GM12878 (cell line): ENCODE results near the gene MARCKSL1. TPM values are rescaled to one million over a fixed set of nuclear protein-coding genes. Genes with fewer than 3 reads are reported as not detected.

Experiments
- ATAC-seq: fragments of 200-7000 bp; cut with Tn5 transposase; 3 replicates; pipeline ENCODE4 v1.9.1; 2020; ENCODE audit warnings: mild to moderate bottlenecking, moderate library complexity
- BruUV-seq: library from RNA; stranded (reverse); fragments of 400-500 nt; replicated peaks from 2 replicates; lab custom pipeline; 2021; lab: Mats Ljungman, UMichigan
- CTCF ChIA-PET: fragments of 300-600 bp; sonication (Branson Sonifier 250); formaldehyde crosslinking; extraction: SDS; loops from one replicate; lab custom pipeline; 2021; ENCODE audit warnings: inconsistent platforms; lab: Yijun Ruan, JAX
- POLR2A ChIA-PET: fragments of 350-600 bp; formaldehyde crosslinking; extraction: SDS; loops from one replicate; lab custom pipeline; 2021; ENCODE audit warnings: inconsistent platforms; lab: Charles Lee
- RAD21 ChIA-PET: fragments of 300-600 bp; sonication (Branson Sonifier 250); formaldehyde crosslinking; loops from one replicate; lab custom pipeline; 2023; ENCODE audit warnings: antibody characterized with exemption; ENCODE audit not compliant: unreplicated experiment; lab: Charles Lee
- SMC1A ChIA-PET: fragments of 300-600 bp; sonication (Branson Sonifier 250); formaldehyde crosslinking; loops from one replicate; lab custom pipeline; 2023; ENCODE audit not compliant: unreplicated experiment, uncharacterized antibody; lab: Charles Lee
- DNase-seq: peaks from one replicate; pipeline ENCODE4 v3.0.0-alpha.2; 2011; ENCODE audit warnings: low read depth, low spot score
- FAIRE-seq: peaks from 3 replicates; lab custom pipeline; 2011; peaks lifted over from hg19 to GRCh38; lab: Jason Lieb, UNC
- H2AFZ ChIP-seq: 2 replicates; pipeline ENCODE4 v1.6.0; 2011; ENCODE audit warnings: low read depth, low read length, control low read depth; ENCODE audit not compliant: control insufficient read depth
- H3K27ac ChIP-seq: 2 replicates; pipeline ENCODE4 v1.5.1; 2011; ENCODE audit warnings: control low read depth; ENCODE audit not compliant: control insufficient read depth, insufficient read depth
- H3K27me3 ChIP-seq, 2 experiments: replicated peaks in 1 of 2; 2 replicates each; pipeline versions ENCODE4 v1.6.0 to v1.6.1; 2011; ENCODE audit warnings: low read length in 1 of 2; ENCODE audit not compliant: control insufficient read depth in 2 of 2, insufficient read depth in 2 of 2
- H3K36me3 ChIP-seq, 2 experiments: 2 replicates each; pipeline ENCODE4 v1.5.1; 2011; ENCODE audit warnings: low read length in 1 of 2; ENCODE audit not compliant: control insufficient read depth in 2 of 2, insufficient read depth in 2 of 2
- H3K4me1 ChIP-seq: 2 replicates; pipeline ENCODE4 v1.6.1; 2011; ENCODE audit warnings: mild to moderate bottlenecking, low read length, moderate library complexity, mixed read lengths; ENCODE audit not compliant: control insufficient read depth, insufficient read depth
- H3K4me2 ChIP-seq: 2 replicates; pipeline ENCODE4 v1.6.0; 2011; ENCODE audit warnings: control low read depth; ENCODE audit not compliant: control insufficient read depth, insufficient read depth
- H3K4me3 ChIP-seq: fragments of 200-600 bp; sonication (generic); 2 replicates; pipeline ENCODE4 v1.5.1; 2016
- H3K79me2 ChIP-seq: 2 replicates; pipeline ENCODE4 v1.6.0; 2011; ENCODE audit warnings: low read length; ENCODE audit not compliant: control insufficient read depth, insufficient read depth
- H3K9ac ChIP-seq: 2 replicates; pipeline ENCODE4 v1.8.0; 2011; ENCODE audit warnings: low read length, control low read depth, mixed read lengths; ENCODE audit not compliant: control insufficient read depth, insufficient read depth
- H3K9me3 ChIP-seq: replicated peaks from 3 replicates; pipeline ENCODE4 v1.5.1; 2011; ENCODE audit warnings: mild to moderate bottlenecking, low read length; ENCODE audit not compliant: control insufficient read depth, insufficient read depth
- H4K20me1 ChIP-seq: 2 replicates; pipeline ENCODE4 v1.6.0; 2011; ENCODE audit not compliant: control insufficient read depth, insufficient read depth
- CBX3 ChIP-seq: fragments of 200-600 bp; sonication (generic); IDR thresholded peaks from 2 replicates; pipeline ENCODE4 v1.6.1; 2016; ENCODE audit warnings: low read depth, borderline replicate concordance
- CEBPB ChIP-seq, 2 experiments: fragments of 150-350 bp in 1 of 2; IDR thresholded peaks; 2 replicates each; pipeline ENCODE4 v1.6.1; 2012 to 2014; ENCODE audit warnings: low read depth in 2 of 2, low read length in 2 of 2, borderline replicate concordance in 1 of 2, inconsistent platforms in 1 of 2
- CHD2 ChIP-seq: IDR thresholded peaks from 2 replicates; pipeline ENCODE4 v1.6.1; 2011; ENCODE audit warnings: low read depth, low read length, improper control_type of control experiment, borderline replicate concordance
- EGR1 ChIP-seq, 2 experiments: IDR thresholded peaks; 1 replicate in 1 of 2; 2 replicates in 1 of 2; pipeline ENCODE4 v1.6.1; 2011 to 2012; ENCODE audit warnings: low read depth in 2 of 2, low read length in 2 of 2, borderline replicate concordance in 1 of 2, mild to moderate bottlenecking in 1 of 2, moderate library complexity in 1 of 2
- EZH2 ChIP-seq: IDR thresholded peaks from 2 replicates; pipeline ENCODE4 v1.6.1; 2012; ENCODE audit warnings: low read depth, mild to moderate bottlenecking, control low read depth, inconsistent platforms, low read length, borderline replicate concordance; ENCODE audit not compliant: control insufficient read depth
- PBX3 ChIP-seq: IDR thresholded peaks from 2 replicates; pipeline ENCODE4 v1.6.1; 2011; ENCODE audit warnings: mild to moderate bottlenecking, low read depth, low read length, moderate library complexity; ENCODE audit not compliant: insufficient replicate concordance
- SMC3 ChIP-seq: IDR thresholded peaks from 2 replicates; pipeline ENCODE4 v1.6.1; 2011; ENCODE audit warnings: low read length, improper control_type of control experiment, borderline replicate concordance
- WGBS: methylation state at CpG from one replicate; pipeline ENCODE4 v1.1.6; 2016; ENCODE audit warnings: low lambda C conversion rate; ENCODE audit not compliant: insufficient replicate concordance, insufficient coverage; ENCODE audit errors: missing lambda C conversion rate; 5-methylcytosine and 5-hydroxymethylcytosine counted together
- in situ Hi-C: fragments of 300-500 bp; cut with MboI; formaldehyde crosslinking; loops from 9 replicates; pipeline ENCODE4 v1.14.3; 2018; ENCODE audit warnings: mixed read lengths
- intact Hi-C: fragments of 100-400 bp; cut with micrococcal nuclease; formaldehyde crosslinking; loops from one replicate; pipeline ENCODE4 v1.14.2; 2022; ENCODE audit not compliant: unreplicated experiment
- polyA plus RNA-seq, 11 experiments: library from polyadenylated mRNA; depleted of rRNA in 4 of 11; unstranded in 6 of 11; stranded (reverse) in 5 of 11; fragments of >200 nt; fragmentation: Nextera tagmentation in 4 of 11; fragmentation: Illumina TruSeq in 1 of 11; extraction: Ambion mirVana in 4 of 11; extraction: Trizol in 1 of 11; gene quantifications; 1 replicate in 1 of 11; 2 replicates in 10 of 11; pipeline versions ENCODE4 v1.2.1 to v1.2.3, GENCODE V29; 2011 to 2016; ENCODE audit warnings: inconsistent platforms in 2 of 11, missing spikeins in 2 of 11, low read depth in 1 of 11
- total RNA-seq, 4 experiments: library from RNA; depleted of rRNA in 3 of 4; stranded (reverse); fragments of >200 nt in 3 of 4; fragmentation: Illumina TruSeq in 1 of 4; extraction: Trizol in 1 of 4; gene quantifications; 2 replicates each; pipeline versions ENCODE4 v1.2.1 to v1.2.3, GENCODE V29; 2013 to 2021
- TF ChIP-seq, protein P1 (sequence below): fragments of 450-650 bp; IDR thresholded peaks from 2 replicates; pipeline ENCODE4 v1.6.1; 2016; ENCODE audit warnings: mild to moderate bottlenecking

The MARCKSL1 gene
- total and polyA plus RNA-seq, 10 of the 15 experiments (the other 5 are each of a cell fraction or from before 2014, with no cell fraction given) = 14.5 to 225 (median 158) TPM

- Histone ChIP-seq H4K20me1 (no peaks in the 10 kb centered on the region), H3K27ac (peak overlapping the region; percentile 81), H2AFZ (no peak overlapping the region; the same call in 1 of the 2 replicates), H3K79me2 (peaks cover 18% of the 10 kb centered on the region), H3K9ac (peak overlapping the region; percentile 64; the same call in 1 of the 2 replicates)
- intact Hi-C loops (no loop called here), in situ Hi-C loops (no loop called here)
- ATAC-seq = no peak
- FAIRE-seq = no peak
- SMC1A ChIA-PET = interaction anchor here (3.3 kb wide), 1 partner anchor 62 kb away, joined by 10 read pairs; no protein-coding TSS in a partner anchor
- CTCF ChIA-PET = interaction anchor here (1.6 kb wide), 1 partner anchor 21 kb away, joined by 4 read pairs; no protein-coding TSS in a partner anchor
- WGBS = 84% methylated on average over 14 of the region's 14 CpGs
- TF ChIP-seq CBX3 (no peak), EZH2 (no peak), CEBPB (IDR thresholded peaks at IDR 0.05; ENCODE audit: borderline replicate concordance in 1 of 2, low read depth in 2 of 2, low read length in 2 of 2) (no peak), EGR1 (IDR thresholded peaks at IDR 0.05; ENCODE audit: borderline replicate concordance in 1 of 2, low read depth in 2 of 2, low read length in 2 of 2) (no peak), CHD2 (no peak), PBX3 (no peak), SMC3 (no peak)
- TF ChIP-seq, protein P1, sequence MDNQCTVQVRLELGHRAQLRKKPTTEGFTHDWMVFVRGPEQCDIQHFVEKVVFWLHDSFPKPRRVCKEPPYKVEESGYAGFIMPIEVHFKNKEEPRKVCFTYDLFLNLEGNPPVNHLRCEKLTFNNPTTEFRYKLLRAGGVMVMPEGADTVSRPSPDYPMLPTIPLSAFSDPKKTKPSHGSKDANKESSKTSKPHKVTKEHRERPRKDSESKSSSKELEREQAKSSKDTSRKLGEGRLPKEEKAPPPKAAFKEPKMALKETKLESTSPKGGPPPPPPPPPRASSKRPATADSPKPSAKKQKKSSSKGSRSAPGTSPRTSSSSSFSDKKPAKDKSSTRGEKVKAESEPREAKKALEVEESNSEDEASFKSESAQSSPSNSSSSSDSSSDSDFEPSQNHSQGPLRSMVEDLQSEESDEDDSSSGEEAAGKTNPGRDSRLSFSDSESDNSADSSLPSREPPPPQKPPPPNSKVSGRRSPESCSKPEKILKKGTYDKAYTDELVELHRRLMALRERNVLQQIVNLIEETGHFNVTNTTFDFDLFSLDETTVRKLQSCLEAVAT = peak; percentile 78
- TF ChIP-seq, all 136 proteins: peak for 1
- DNase-seq = no peak
- peaks cover 60% of the 10 kb centered on the region for H3K4me1 ChIP-seq
- no peak overlapping the region for H3K4me3 ChIP-seq
- no peaks in the 10 kb centered on the region for H3K36me3 ChIP-seq
- peak overlapping the region; percentile 78 for H3K4me2 ChIP-seq
- ChIA-PET POLR2A (interaction anchor here (1.7 to 3.8 kb wide), 4 partner anchors 13 to 56 kb away, joined by 5 to 46 read pairs (median 16); partner anchors contain the start of gene BSDC1), RAD21 (interaction anchor here (1.6 kb wide), 1 partner anchor 56 kb away, joined by 3 read pairs; the partner anchor contains the start of gene BSDC1)
- no peaks in the 10 kb centered on the region for H3K27me3 ChIP-seq
- no TSS peak for BruUV-seq
- H3K9me3 ChIP-seq = no peaks in the 10 kb centered on the region
Measured at GRCh38 chr1:32338637-32339145, 2.7 kb upstream of the MARCKSL1 start.
